ENCODE results near the gene TMEM59L.

- TF ChIP-seq POLR2A (IDR thresholded peaks at IDR 0.05) (no peak), CTCF (IDR thresholded peaks at IDR 0.05) (no peak)
Observed at GRCh38 chr19:18651300-18651699, 38.6 kb downstream of the TMEM59L start.

Data from adrenal gland (tissue), 5 donors.